Measurements from ENCODE around the gene PTGDS. TPM values are rescaled to one million over a fixed set of nuclear protein-coding genes. Genes with fewer than 3 reads are reported as not detected.

Gene PTGDS
- total RNA-seq, 1 experiment from 2014 or later: 3.6 TPM

GRCh38 chr9:137022662-137023008 is 45.3 kb downstream of the PTGDS start:
- Histone ChIP-seq H3T11ph (ENCODE audit: low read length) (no peak overlapping the region), H2BK5ac (ENCODE audit: insufficient read length, low read length) (no peak overlapping the region), H2BK15ac (ENCODE audit: low read depth, low read length) (no peak overlapping the region), H3K79me2 (ENCODE audit: insufficient read depth, low read length) (no peaks in the 10 kb centered on the region), H2BK120ac (ENCODE audit: low read depth, low read length, poor library complexity, severe bottlenecking) (no peak overlapping the region), H3K27me3 (ENCODE audit: insufficient read depth, low read length) (no peaks in the 10 kb centered on the region), H2BK20ac (ENCODE audit: low read depth, low read length, poor library complexity, severe bottlenecking) (no peak overlapping the region), H3K79me1 (ENCODE audit: insufficient read depth, low read depth, low read length, poor library complexity, severe bottlenecking) (no peaks in the 10 kb centered on the region), H4K20me1 (ENCODE audit: control insufficient read depth, insufficient read depth, insufficient read length) (no peaks in the 10 kb centered on the region), H3K23ac (ENCODE audit: insufficient read length, low read depth, low read length) (no peak overlapping the region), H2AFZ (ENCODE audit: low read length) (no peak overlapping the region), H4K91ac (ENCODE audit: insufficient read length, low read depth, low read length) (no peak overlapping the region), H2AK5ac (ENCODE audit: insufficient read length, low read length) (no peak overlapping the region), H3K4me1 (ENCODE audit: insufficient read depth, low read length) (no peaks in the 10 kb centered on the region), H3K9ac (ENCODE audit: extremely low read depth, insufficient read length, low read length) (no peak overlapping the region), H3K27ac (ENCODE audit: insufficient read length, low read depth, low read length) (no peak overlapping the region), H3K56ac (ENCODE audit: insufficient read length, low read depth, low read length) (no peak overlapping the region), H3K9me3 (ENCODE audit: control insufficient read depth, low read depth, low read length) (no peaks in the 10 kb centered on the region), H3K14ac (ENCODE audit: insufficient read depth, low read length) (no peak overlapping the region), H3K4me2 (ENCODE audit: insufficient read depth, insufficient read length, low read length) (no peak overlapping the region), H4K8ac (replicated peaks; ENCODE audit: insufficient read length, low read depth, low read length) (no peak overlapping the region), H3K4ac (ENCODE audit: low read depth, low read length) (no peak overlapping the region), H3K18ac (ENCODE audit: insufficient read length, low read depth, low read length) (no peak overlapping the region), H2BK12ac (ENCODE audit: insufficient read length, low read depth, low read length) (no peak overlapping the region), H3K23me2 (ENCODE audit: insufficient read length, low read depth, low read length, poor library complexity, severe bottlenecking) (peaks cover 6% of the 10 kb centered on the region), H4K5ac (ENCODE audit: insufficient read length, low read depth, low read length) (no peak overlapping the region)
- no peak for DNase-seq
- Mint-ChIP-seq H3K4me3 (no peak overlapping the region), H3K9me3 (no peaks in the 10 kb centered on the region), H3K27ac (no peak overlapping the region), H3K36me3 (ENCODE audit: insufficient read depth in 1 of 3, low read depth in 3 of 3) (peaks cover 0 to 2% (median 0%) of the 10 kb centered on the region in 3 experiments; a peak in 1 of 7 replicates), H3K4me1 (peaks cover 2 to 13% of the 10 kb centered on the region in 2 experiments; a peak in 3 of 4 replicates), H3K27me3 (ENCODE audit: low read depth) (peaks cover 11% of the 10 kb centered on the region)
- WGBS (ENCODE audit: extremely low coverage, insufficient read length, low lambda C conversion rate): no CpG with 5 or more reads among the region's 23 CpGs
- no peak for TF ChIP-seq CTCF (conservative IDR thresholded peaks at IDR 0.05)
